ENCODE results near the gene CIITA. TPM values are rescaled to one million over a fixed set of nuclear protein-coding genes. Genes with fewer than 3 reads are reported as not detected.

The CIITA gene
- total RNA-seq, 2 donors from 2014 or later, result 11.7 to 16.0 TPM

GRCh38 chr16:10981697-10982216 lies 104.8 kb downstream of the CIITA start:
- H3K36me3 ChIP-seq, result no peaks in the 10 kb centered on the region
- peak overlapping the region in 1 of 2 donors; percentile 15 for H3K27ac ChIP-seq

DNA sequence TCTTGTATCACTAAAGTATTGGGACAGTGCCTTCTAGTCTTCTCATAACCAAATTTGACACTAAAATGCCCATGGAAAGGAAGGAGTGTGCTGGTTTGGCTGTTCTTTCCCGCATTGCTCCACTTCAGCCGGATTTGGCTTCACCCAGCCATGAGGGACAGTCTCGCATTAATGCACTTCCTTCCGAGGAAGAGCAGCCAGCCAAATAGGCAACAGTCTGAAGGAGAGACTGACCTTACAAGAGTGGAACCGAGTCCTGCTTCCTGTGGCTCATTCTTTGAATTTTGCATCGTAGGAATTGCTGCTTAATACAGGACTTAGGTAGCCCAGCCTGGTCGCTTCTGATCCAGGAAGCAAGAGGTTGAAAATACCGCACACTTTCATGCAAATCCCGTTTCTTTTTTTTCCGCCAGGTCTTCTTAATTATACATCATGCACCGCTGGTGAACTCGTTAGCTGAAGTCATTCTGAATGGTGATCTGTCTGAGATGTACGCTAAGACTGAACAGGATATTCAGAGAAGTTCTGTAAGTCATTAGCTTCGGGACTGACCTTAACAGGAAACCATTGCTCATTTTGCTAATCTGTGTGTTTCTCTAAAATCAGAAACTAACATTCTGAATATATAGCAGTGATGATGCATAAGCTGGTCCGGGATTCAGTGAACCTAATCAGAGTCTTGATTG lies 105.6 kb downstream of the CIITA start:
- peaks cover 7% of the 10 kb centered on the region for H3K4me1 ChIP-seq (replicated peaks)
- H3K4me3 ChIP-seq, result no peak overlapping the region
- 74% methylated on average over 15 of the region's 15 CpGs for WGBS
- H3K9me3 ChIP-seq, result no peaks in the 10 kb centered on the region
- no peaks in the 10 kb centered on the region for H3K27me3 ChIP-seq (replicated peaks; ENCODE audit: insufficient read depth)
- DNase-seq (ENCODE audit: low spot score), result no peak
- TF ChIP-seq POLR2AphosphoS5 (IDR thresholded peaks at IDR 0.05) (no peak), POLR2A (IDR thresholded peaks at IDR 0.05) (no peak), CTCF (IDR thresholded peaks at IDR 0.05) (no peak)
- H3K36me3 ChIP-seq, result no peaks in the 10 kb centered on the region
- H3K27ac ChIP-seq, result peak overlapping the region in 1 of 2 donors; percentile 15
- intact Hi-C loops (cut with DNase I), result loop anchor here (5.0 kb wide), 1 partner anchor 50 kb away; no protein-coding TSS in a partner anchor

More at GRCh38 chr16:10981697-10982216, 104.8 kb downstream of the CIITA start:
- Histone ChIP-seq H3K4me3 (no peak overlapping the region), H3K27me3 (replicated peaks; ENCODE audit: insufficient read depth) (no peaks in the 10 kb centered on the region), H3K9me3 (no peaks in the 10 kb centered on the region), H3K4me1 (replicated peaks) (peaks cover 7% of the 10 kb centered on the region)
- DNase-seq (ENCODE audit: low spot score), result no peak
- no peak for TF ChIP-seq POLR2AphosphoS5 (IDR thresholded peaks at IDR 0.05)
- peak in 1 of 4 experiments; percentile 9 for TF ChIP-seq CTCF (IDR thresholded peaks at IDR 0.05)
- 81% methylated on average over 4 of the region's 4 CpGs for WGBS
- intact Hi-C loops (cut with DNase I), result loop anchor here (5.0 kb wide), 1 partner anchor 51 kb away; no protein-coding TSS in a partner anchor

- no peak overlapping the region for H3K27ac ChIP-seq
- TF ChIP-seq CTCF (IDR thresholded peaks at IDR 0.05) (no peak), POLR2AphosphoS5 (IDR thresholded peaks at IDR 0.05) (no peak), POLR2A (IDR thresholded peaks at IDR 0.05) (no peak)
- no peaks in the 10 kb centered on the region for H3K9me3 ChIP-seq
- WGBS, result 90% methylated on average over 8 of the region's 8 CpGs
- no peak for DNase-seq (ENCODE audit: low spot score)
- no peak overlapping the region for H3K4me3 ChIP-seq
- no peaks in the 10 kb centered on the region for H3K36me3 ChIP-seq
- intact Hi-C loops (cut with DNase I), result loop anchor here (5.0 kb wide), 1 partner anchor 49 kb away; no protein-coding TSS in a partner anchor
- no peaks in the 10 kb centered on the region for H3K27me3 ChIP-seq (replicated peaks; ENCODE audit: insufficient read depth)
- H3K4me1 ChIP-seq (replicated peaks), result peaks cover 7% of the 10 kb centered on the region
Measured at GRCh38 chr16:10983159-10983558, 106.2 kb downstream of the CIITA start.

GRCh38 chr16:10984509-10984908 lies 107.5 kb downstream of the CIITA start:
- intact Hi-C loops (cut with DNase I), result loop anchor here (5.0 kb wide), 1 partner anchor 48 kb away; no protein-coding TSS in a partner anchor
- Histone ChIP-seq H3K36me3 (no peaks in the 10 kb centered on the region), H3K27ac (no peak overlapping the region), H3K4me3 (no peak overlapping the region), H3K9me3 (no peaks in the 10 kb centered on the region), H3K27me3 (replicated peaks; ENCODE audit: insufficient read depth) (no peaks in the 10 kb centered on the region), H3K4me1 (replicated peaks) (peaks cover 3% of the 10 kb centered on the region)
- DNase-seq (ENCODE audit: low spot score), result no peak
- 87% methylated on average over 6 of the region's 6 CpGs for WGBS
- no peak for TF ChIP-seq CTCF (IDR thresholded peaks at IDR 0.05)

Other genes starting within 250 kb of the CIITA start
- 1 to 10 TPM in 1 of 2 donors, under 1 TPM in 1; 0.36 to 3.9 TPM for gene TEKT5, start 182.3 kb upstream of the CIITA start, total RNA-seq
- gene NUBP1, start 133.4 kb upstream of the CIITA start, total RNA-seq, result 10 to 100 TPM; 31.6 to 36.0 TPM
- 1 to 10 TPM in 1 of 2 donors, under 1 TPM in 1; 0.27 to 5.8 TPM for gene TVP23A, start 58.4 kb upstream of the CIITA start, total RNA-seq
- 10 to 100 TPM; 95.5 to 96.9 TPM for gene DEXI, start 65.3 kb downstream of the CIITA start, total RNA-seq
- gene CLEC16A, start 67.4 kb downstream of the CIITA start, total RNA-seq, result 10 to 100 TPM; 26.1 to 52.2 TPM